Measurements from ENCODE around the gene DIRAS1. TPM values are rescaled to one million over a fixed set of nuclear protein-coding genes. Genes with fewer than 3 reads are reported as not detected.

The DIRAS1 gene
- total RNA-seq, 1 donor from 2014 or later, result 4.5 TPM

GRCh38 chr19:2755811-2756210 lies 34.6 kb upstream of the DIRAS1 start:
- no peak for DNase-seq (ENCODE audit: low read depth)

- DNase-seq (ENCODE audit: low read depth), result no peak
These were observed 34.2 kb upstream of the DIRAS1 start for GRCh38 chr19:2755448-2755705.

GRCh38 chr19:2754659-2755447 lies 33.7 kb upstream of the DIRAS1 start:
- DNase-seq (ENCODE audit: low read depth), result no peak

DNA sequence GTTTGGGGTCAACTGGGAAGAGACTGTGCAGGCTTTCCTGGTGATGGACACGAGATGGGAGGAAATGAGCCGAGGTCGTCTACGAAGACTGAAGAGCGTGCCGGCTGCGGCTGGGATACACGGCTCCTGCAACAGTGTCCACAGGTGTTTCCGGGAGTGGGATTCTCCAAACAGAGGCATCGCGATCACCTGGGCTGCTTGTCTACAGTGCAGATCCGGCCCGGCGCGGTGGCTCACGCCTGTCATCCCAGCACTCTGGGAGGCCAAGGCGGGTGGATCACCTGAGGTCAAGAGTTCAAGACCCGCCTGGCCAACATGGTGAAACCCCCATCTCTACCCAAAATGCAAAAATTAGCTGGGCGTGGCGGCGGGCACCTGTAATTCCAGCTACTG lies 30.3 kb upstream of the DIRAS1 start:
- no peak for DNase-seq (ENCODE audit: low read depth)

DNA sequence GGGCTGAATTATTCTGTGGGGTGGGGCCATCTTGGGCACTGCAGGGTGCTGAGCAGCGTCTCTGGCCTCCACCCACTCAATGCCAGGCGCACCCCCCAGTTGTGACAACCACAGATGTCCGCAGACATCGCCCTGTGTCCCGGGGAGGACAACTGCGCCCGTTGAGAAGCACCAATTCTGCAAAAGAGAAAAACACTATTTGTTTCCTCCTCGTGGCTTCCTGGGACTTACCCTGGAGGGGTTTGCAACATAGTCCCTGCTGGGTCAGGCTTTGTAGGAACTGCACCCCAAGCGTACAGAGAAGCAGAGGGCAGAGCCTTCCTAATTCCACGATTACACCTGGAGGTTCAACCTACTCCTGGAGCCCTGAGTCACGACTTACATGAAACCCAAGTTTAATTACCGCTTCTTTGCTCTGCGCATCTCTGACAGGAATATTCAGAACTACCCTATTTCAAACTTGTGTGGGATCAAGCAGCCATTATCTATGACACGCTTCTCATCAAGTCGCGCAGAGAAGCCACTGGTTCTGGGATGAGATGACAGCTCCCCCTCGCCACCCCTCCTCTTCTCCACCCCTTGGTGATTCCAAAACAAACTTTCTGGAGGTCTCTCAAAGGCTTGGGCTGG lies 29.8 kb upstream of the DIRAS1 start:
- DNase-seq (ENCODE audit: low read depth), result no peak

DNA sequence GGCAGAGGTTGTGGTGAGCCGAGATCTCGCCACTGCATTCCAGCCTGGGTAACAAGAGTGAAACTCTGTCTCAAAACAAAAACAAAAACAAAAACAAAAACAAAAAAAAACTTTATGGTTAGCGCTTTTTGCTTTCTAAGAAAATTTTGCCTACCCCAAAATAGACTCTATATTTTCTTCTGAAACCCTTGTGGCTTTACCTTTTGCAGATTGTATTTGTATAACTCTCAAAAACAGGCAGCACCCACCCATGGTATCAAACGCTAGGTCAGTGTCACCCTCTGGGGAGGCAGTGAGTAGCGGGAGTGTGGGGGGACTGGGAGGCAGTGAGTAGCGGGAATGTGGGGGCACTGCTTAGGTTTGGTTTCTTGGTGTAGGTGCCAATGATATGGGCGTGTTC lies 26.2 kb upstream of the DIRAS1 start:
- no peak for DNase-seq (ENCODE audit: low read depth)

- no peak for DNase-seq (ENCODE audit: low read depth)
These were observed 22.9 kb upstream of the DIRAS1 start for GRCh38 chr19:2744113-2744512.

GRCh38 chr19:2743099-2743498 lies 21.9 kb upstream of the DIRAS1 start:
- no peak for DNase-seq (ENCODE audit: low read depth)

GRCh38 chr19:2740314-2740656 lies 19.1 kb upstream of the DIRAS1 start:
- DNase-seq (ENCODE audit: low read depth), result no peak

DNA sequence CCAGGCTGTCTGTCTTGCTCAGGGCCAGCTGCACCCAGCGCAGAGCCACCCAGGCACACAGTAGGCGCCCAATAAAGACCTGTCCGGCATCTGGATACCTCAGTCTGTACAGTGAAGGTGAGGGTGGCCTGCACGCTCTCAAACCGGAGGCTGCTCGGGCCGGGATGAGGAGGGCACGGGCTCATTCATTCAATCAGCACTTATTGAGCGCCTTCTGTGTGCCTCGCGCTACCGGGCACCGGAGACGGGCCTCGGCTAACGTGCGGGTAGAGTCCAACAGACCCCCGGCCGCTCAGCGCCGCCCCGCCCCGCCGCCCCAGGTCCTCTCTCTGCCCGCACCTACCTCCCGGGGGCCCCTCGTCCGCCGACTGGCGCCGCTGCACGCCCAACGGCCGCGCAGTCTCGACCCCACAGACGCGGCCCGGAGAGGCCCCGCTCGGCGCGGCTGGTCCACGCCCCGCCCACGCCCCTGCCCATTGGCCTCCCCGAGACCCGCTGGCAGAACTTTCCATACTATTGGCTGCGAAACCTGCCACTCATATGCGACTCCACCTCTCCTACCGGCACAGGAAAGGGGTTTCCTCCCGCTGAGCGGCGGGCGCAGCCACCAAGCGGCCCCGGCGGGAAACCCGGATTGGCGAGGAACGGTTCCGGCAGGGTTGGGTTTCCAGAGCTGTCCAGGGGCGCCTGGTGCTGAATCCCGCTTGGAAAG lies 18.6 kb upstream of the DIRAS1 start, which contains the start of gene SLC39A3:
TSS of gene SLC39A3 (minus strand) at position 416 of the 712 bp plus-strand sequence. CDS start 2,760 bp downstream, outside the sequence.
- DNase-seq (ENCODE audit: low read depth), result peak; percentile 99

GRCh38 chr19:2736550-2737190 lies 15.5 kb upstream of the DIRAS1 start:
- no peak for DNase-seq (ENCODE audit: low read depth)

- no peak for DNase-seq (ENCODE audit: low read depth)
These were observed 14.2 kb upstream of the DIRAS1 start for GRCh38 chr19:2735374-2735773.

- DNase-seq (ENCODE audit: low read depth), result no peak
These were observed 13.6 kb upstream of the DIRAS1 start for GRCh38 chr19:2734589-2735288.

DNA sequence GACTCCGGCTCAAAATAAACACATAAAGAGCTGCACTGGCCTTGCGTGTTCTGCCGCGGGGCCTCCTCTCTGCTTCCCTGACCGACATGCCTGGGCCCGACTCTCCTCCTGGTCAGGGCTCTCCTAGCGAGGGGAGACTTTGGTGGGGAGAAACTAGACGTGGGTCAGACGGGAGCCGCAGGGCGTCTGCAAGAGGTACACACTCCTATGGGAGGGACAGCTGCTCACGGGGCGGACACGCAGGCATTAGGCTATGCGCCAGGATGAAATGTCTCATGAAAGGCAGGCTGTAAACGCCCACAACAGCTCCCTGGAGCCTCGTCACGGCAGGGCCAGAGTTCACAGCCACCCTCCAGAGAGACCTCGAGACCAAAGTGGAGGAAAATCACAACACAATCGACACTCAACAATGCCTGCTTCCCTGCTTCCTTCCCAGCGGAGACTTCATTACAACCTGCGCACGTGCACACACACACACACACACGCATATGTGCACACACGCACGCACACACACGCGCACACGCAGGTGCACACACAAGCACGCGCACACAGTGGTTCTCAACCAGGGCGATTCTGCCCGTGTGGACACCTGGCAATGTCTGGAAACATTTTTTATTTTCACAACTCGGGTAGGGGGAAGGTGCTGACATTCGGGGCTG lies 12.9 kb upstream of the DIRAS1 start:
- DNase-seq (ENCODE audit: low read depth), result no peak

DNA sequence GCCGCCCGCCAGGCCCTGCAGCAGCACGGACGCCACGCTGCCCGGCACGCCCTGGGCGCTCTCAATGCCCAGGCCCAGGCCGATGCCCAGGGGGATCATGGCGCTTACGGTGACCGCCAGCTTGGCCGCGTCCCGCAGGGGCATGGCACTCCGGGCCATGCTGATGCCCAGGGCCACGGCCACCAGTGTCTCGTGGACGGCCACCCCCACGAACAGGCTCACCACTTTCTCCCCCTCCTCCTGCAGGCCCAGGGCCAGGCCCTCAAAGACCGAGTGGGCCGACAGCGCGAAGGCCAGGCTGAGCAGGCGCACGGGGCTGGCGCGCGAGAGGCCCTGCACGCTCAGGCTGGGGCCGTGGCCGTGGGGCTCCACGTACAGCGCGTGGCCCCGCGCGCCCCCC lies 11.7 kb upstream of the DIRAS1 start:
- DNase-seq (ENCODE audit: low read depth), result no peak

GRCh38 chr19:2732157-2732725 lies 11.1 kb upstream of the DIRAS1 start:
- DNase-seq (ENCODE audit: low read depth), result no peak

DNA sequence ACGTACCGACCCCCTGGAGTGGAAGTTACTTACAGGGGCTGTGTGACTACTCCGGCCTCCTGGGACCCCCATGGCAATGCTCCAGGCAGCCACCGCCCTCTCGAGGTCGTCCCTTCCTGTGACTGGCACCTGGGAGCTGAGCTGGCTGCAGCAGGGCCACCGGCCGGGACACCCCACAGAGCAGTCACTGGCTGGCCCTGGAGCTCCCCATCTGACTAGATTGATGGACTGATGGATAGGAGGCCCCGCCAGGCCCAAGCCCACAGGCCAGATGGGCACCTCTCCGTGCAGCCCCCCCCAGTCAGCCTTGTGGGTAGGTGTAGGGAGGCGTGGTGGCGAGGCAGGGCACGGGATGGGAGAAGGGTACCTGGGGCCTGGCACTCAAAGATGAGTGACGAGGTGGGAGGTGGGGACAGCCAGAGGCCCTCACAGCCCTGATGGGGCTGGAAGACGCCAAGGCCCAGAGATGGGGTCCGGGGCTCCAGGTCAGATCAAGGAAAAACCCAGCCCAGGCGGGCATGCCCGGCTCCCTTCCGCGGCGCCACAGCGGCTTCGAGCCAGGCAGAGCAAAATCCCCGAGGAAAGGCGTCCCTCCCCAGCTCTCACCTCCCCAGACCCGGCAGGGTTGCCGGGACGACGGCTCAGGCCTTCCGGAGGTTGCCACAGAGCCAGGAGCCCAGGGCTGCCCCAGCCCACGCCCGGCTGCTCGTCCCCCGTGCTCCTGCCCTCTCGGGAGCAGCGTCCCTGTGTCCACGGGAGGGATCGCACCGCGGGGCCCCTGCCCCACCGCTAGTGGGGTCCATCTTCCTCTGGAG lies 10.2 kb upstream of the DIRAS1 start:
- DNase-seq (ENCODE audit: low read depth), result no peak

DNA sequence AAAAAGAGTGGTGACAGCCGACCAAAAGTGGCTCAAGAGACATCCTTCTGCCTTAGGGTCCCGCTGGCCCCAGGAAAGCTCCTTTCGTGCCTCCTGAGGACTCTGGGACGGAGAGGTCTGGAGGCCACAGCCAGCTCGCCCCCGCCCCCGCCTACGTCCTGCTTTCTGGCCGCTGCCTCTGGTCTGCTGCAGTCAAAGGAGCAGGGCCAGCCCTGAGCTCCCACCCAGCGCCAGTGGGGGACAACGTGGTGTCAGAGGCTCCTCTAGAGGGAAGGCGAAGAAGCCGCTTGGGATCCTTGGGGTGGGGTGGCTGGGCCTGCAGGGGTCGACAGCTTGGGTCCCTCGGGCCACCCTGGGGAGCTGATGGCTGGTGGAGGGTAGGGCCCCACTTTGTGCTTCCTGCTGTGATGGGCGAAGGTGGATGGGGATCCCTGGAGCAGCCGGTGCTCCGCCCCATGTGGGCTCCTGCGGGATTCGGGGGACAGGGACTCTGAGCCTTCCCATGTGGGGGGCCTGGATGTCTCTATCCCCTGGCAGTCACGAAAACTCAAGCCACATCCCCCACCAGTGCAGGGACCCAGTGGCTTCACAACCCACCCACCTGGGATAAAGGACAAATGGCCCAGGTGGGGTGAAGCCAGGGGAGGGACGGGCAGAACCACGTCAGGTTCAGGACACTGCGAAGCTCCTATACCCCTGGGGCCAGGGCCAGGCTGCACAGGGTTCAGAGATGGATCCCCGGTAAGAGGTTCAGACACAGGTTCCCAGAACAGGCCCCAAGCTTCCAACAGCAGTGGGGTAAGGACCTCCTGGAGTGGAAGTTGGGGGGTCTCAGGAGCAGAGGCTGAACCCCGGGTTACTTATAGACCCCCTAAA lies 9.0 kb upstream of the DIRAS1 start:
- no peak for DNase-seq (ENCODE audit: low read depth)

Measured in myocyte (in vitro differentiated cells).